ENCODE measurements around the gene SPIN1.
A peak's percentile ranks its signal among the peaks of the same experiment; 100 is the strongest.
"Not testable (repeated sequence)": the region's sequence is repeated elsewhere in the genome, so short reads cannot be mapped to it uniquely, and the experiment has no call there.

Gene SPIN1

DNA sequence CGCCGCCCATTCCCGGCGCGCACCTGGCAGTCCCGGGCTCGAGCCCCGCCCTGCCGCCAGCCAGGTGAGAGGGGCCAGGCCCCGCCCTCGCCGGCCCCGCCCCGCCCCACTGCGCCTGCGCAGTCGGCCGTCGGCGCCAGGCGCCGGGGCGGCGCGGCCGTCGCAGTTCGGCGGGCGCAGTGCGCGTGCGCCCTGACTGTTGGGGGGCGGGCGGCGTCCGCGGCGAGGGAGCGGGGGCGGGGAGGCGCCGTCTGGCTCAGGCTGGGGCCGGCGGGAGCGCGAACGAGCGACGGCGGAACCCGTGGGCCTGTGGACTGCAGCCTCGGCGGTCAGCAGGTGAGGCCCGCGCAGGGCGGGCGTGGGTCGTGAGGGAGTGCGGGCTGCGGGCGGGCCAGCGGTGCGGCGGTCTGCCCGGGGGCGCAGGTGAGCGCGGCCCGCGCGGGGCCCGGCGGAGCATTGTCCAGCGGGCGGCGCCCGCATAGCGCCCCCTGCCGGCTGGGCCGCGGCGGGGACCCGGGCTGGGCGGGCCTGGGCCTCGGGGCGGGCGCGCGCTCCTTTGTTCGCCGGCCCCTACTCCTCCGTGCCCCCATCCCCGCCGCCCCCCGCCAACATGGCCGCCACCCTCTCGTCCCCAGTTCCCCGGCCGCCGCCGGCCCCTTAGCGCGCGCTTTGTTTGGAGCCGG is at the start of gene SPIN1:
TSS of gene SPIN1 (plus strand) at position 242 of the 683 bp plus-strand sequence. CDS start 38,096 bp downstream, outside the sequence.
- peak; percentile 8 for DNase-seq

DNA sequence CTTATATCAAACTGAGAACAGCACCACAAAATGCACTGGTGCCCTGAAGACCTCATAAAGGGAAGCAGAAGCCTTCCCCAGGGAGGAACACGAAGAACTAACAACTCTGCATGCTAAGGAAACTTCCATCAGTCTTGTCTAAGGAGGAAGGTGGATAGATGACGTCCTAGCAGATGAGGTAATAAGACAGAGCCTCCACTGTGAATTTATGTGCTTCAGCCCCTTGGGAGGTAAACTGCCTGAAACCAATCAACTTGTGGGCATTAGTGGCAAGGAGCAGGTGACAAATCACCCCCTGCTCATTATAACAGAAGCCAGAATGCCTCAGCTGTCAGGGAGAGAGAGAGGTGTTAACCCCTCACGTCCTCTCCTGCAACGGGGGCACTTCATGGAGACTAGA is 48.9 kb upstream of the SPIN1 start:
- no peak for DNase-seq

- DNase-seq: no peak
Observed at GRCh38 chr9:88342246-88342645, 46.0 kb upstream of the SPIN1 start.

DNA sequence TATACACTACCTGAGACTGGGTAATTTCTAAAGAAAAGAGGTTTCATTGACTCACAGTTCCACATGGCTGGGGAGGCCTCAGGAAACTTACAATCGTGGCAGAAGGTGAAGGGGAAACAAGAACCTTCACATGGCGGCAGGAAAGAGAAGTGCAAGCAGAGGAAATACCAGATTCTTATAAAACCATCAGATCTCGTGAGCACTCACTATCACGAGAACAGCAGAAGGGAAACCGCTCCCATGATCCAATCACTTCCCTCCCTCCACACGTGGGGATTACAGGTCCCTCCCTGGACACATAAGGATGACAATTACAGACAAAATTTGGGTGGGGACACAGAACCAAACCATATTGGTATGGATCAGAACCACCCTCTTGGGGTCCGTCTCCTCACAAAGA is 44.2 kb upstream of the SPIN1 start:
- DNase-seq: no peak

DNA sequence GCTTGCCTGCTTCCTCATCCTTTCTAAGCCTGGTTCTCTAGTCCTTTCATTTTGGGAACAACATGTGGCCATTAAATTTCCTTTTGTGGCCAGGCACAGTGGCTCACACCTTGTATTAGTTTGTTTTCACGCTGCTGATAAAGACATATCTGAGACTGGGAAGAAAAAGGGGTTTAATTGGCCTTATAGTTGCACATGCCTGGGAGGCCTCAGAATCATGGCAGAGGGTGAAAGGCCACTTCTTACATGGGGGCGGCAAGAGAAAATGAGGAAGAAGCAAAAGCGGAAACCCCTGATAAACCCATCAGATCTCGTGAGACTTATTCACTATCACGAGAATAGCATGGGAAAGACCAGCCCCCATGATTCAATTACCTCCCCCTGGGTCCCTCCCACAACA is 37.9 kb upstream of the SPIN1 start:
- not testable (repeated sequence) for DNase-seq

GRCh38 chr9:88355166-88355565 is 33.1 kb upstream of the SPIN1 start:
- no peak for DNase-seq

- DNase-seq: not testable (repeated sequence)
Observed at GRCh38 chr9:88357250-88357649, 31.0 kb upstream of the SPIN1 start.

DNA sequence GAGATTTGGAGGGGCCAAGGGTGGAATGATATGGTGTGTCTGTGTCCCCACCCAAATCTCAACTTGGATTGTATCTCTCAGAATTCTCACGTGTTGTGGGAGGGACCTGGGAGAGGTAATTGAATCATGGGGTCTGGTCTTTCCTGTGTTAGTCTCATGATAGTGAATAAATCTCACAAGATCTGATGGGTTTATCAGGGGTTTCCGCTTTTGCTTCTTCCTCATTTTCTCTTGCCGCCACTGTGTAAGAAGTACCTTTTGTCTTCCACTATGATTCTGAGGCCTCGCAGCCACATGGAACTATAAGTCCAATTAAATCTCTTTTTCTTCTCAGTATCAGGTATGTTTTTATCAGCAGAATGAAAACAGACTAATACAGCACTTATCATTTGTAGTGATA is 29.5 kb upstream of the SPIN1 start:
- DNase-seq: no peak

DNA sequence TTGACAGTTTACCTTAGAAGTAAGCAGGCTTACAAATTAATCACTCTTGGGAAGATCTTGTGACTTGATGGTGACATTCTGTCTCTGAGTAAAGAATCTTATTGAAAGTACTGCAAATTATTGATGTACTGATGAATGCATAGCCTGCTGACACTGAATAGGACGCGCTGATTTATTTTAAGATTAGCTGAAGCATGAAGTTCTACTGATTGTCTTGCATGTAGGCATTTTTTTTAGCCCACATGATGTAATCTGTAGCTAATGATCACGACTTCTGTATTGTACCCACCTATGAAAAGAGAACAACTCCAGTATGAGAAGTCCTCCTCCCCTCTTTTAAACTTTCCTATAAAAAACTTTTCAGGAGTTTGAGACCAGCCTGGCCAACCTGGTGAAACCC is 28.3 kb upstream of the SPIN1 start:
- no peak for DNase-seq

DNA sequence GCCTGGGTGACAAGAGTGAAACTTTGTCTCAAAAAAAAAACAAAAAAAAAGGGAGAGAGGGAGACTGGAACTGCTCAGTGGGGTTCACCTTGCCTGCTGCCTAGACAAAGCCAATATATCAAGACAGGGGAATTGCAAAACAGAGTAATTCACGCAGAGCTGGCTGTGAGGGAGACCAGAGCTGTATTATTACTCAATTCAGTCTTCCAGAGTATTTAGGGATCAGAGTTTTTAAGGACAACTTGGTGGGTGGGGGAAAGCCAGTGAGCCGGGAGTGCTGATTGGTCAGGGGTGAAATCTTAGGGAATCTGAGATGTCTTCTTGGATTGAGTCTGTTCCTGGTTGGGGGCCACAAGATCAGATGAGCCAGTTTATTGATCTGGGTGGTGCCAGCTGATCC is 25.6 kb upstream of the SPIN1 start:
- no peak for DNase-seq

GRCh38 chr9:88363661-88364060 is 24.6 kb upstream of the SPIN1 start:
- no peak for DNase-seq

- DNase-seq: no peak
Observed at GRCh38 chr9:88364706-88365105, 23.5 kb upstream of the SPIN1 start.

DNA sequence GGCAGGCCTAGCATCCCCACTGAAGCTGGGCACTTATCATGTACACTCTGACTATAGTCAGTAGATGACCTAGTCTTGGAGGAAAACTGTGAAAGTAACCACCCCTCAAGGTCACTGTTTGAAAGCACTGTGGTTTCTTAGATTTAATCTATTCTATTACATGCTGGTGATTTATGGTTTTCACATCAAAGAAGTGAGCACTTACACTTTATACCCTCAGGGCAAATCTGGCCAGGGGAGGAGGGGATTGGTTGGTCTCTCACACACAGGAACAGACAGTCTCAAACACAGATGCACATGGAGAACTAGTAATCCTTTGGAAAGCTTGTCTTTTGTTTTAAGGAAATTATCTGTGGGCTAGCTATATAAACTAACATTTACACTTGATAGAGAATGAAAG is 17.9 kb upstream of the SPIN1 start:
- DNase-seq: no peak

- no peak for DNase-seq
Observed at GRCh38 chr9:88372103-88372654, 16.1 kb upstream of the SPIN1 start.

GRCh38 chr9:88373045-88373444 is 15.2 kb upstream of the SPIN1 start:
- no peak for DNase-seq

DNA sequence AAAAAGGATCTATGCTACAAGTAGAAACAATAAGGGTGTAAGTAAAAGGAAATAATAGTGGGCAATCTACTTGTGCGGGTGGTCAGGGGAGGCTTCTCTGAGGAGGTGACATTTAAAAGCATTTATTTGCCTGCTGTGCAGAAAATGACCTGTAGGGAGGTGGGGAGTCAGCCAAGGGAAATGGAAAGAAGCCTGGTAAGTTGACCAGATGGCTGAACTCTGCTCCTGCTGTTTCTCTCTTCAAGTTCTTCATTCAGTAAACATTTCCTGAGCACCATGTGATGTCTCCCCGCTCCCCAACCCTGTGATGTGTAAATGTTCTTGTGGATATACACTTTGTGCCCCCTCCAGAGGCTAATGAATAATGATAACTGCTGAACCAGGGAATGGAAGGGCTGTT is 9.9 kb upstream of the SPIN1 start:
- DNase-seq: no peak

DNA sequence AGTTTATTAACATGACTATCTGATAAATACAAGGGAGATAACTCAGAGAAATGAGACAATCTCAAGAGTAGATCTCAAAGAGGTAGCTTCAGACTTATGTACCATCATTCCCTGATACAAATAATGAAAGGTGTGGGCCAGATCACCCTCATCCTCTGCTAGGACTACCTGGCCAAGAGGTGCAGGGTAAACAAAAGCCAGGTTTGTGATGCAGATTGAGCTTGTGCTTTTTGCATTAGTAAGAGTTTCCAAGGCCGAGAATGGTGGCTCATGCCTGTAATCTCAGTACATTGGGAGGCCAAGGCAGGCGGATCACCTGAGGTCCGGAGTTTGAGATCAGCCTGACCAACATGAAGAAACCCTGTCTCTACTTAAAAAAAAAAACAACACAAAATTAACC is 8.9 kb upstream of the SPIN1 start:
- DNase-seq: no peak

- DNase-seq: no peak
Observed at GRCh38 chr9:88380118-88380517, 8.1 kb upstream of the SPIN1 start.

GRCh38 chr9:88381322-88381721 is 6.9 kb upstream of the SPIN1 start:
- DNase-seq: not testable (repeated sequence)

GRCh38 chr9:88383176-88383575 is 5.1 kb upstream of the SPIN1 start:
- DNase-seq: no peak

GRCh38 chr9:88386137-88386536 is 2.1 kb upstream of the SPIN1 start:
- not testable (repeated sequence) for DNase-seq

DNA sequence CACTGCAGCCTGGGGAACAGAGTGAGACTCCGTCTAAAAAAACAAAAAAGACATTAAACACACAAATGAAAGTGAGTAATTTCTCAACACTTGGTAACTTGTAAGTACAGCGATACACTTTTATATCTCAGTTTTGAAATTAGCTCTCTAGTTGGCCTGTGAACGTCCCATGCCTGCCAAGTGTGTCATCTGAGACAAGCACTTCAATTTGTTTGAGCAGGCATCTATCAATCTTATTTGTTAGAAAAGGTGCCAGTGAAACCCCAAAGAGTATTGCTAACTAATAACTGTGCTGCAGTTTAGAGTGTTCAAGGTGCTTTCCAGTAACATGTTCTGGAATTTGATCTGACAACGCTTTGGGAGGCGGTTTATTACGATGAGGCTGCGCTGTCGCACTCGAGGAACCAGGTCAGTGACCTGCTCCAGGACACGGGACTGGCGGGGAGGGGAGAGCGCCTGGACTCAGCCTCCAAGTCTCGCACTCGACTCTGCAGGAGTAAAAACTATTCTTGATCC is 1.1 kb upstream of the SPIN1 start:
- no peak for DNase-seq

GRCh38 chr9:88387552-88388202 is 567 bp upstream of the SPIN1 start:
- DNase-seq: no peak

DNA sequence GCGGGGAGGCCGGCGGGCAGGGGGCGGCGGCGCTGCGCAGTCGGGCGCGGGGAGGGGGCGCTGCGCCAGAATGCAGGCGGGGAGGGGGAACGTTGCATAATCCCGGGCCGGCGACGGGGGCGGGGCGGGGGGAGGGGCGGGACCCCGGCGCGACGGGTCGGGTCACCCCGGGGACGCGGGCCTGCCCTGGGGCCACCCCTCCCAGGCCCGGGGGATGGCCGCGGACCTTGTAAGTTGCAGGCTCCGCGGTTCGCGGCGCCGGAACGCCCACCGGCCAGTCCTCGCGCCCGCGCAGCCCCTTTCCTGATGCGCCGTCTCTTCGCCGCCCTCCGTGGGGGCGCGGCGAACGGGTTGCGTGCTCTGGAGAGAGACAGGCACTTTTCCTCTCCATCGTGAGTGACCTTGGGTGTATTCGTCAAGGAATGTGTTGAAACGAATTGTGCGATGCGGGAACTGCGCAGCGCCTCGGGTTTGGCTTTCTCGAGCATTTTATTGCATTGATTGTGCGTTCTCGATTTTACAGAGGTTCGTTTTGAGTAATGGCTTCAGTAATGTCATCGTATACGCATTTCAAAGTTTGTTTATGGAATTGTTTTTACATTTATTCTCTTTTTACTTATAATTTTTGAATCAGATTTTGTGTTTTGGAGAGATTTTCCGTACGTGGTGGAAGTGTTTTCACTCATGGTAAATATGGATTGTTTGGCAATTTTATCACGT is 802 bp downstream of the SPIN1 start:
- DNase-seq: no peak
